SK-N-SH treated with all-trans-retinoic acid at 6 μM for 48 hours (cell line): ENCODE measurements around the gene ABCC1.

Source experiments
- ATAC-seq: fragments of 200-7000 bp; cut with Tn5 transposase; 3 replicates; pipeline ENCODE4 v1.9.1; 2020; ENCODE audit warnings: mild to moderate bottlenecking, moderate library complexity
- ARNTL ChIP-seq: fragments of 450-650 bp; formaldehyde crosslinking; IDR thresholded peaks from 2 replicates; pipeline ENCODE4 v1.5.0; 2020; ENCODE audit warnings: low read depth, mild to moderate bottlenecking, moderate library complexity, borderline replicate concordance
- BACH2 ChIP-seq: fragments of 250-450 bp; sonication (Bioruptor Pico); IDR thresholded peaks from 2 replicates; pipeline ENCODE4 v1.9.0; 2021; ENCODE audit warnings: mild to moderate bottlenecking, borderline replicate concordance
- ESRRG ChIP-seq: fragments of 250-450 bp; sonication (Bioruptor Pico); IDR thresholded peaks from 2 replicates; pipeline ENCODE4 v1.6.1; 2021; ENCODE audit warnings: mild to moderate bottlenecking
- GLIS3 ChIP-seq: fragments of 250-450 bp; sonication (Bioruptor Pico); IDR thresholded peaks from 2 replicates; pipeline ENCODE4 v1.5.0; 2020; ENCODE audit warnings: mild to moderate bottlenecking, moderate library complexity
- ISL1 ChIP-seq: fragments of 250-450 bp; sonication (Bioruptor Pico); IDR thresholded peaks from 2 replicates; pipeline ENCODE4 v2.1.2; 2022; ENCODE audit warnings: mild to moderate bottlenecking, moderate library complexity
- PPARA ChIP-seq: fragments of 250-450 bp; sonication (Bioruptor Pico); IDR thresholded peaks from 2 replicates; pipeline ENCODE4 v1.5.0; 2020; ENCODE audit warnings: mild to moderate bottlenecking, borderline replicate concordance
- RARB ChIP-seq: fragments of 250-450 bp; sonication (Bioruptor Pico); IDR thresholded peaks from 2 replicates; pipeline ENCODE4 v1.8.0; 2021; ENCODE audit warnings: mild to moderate bottlenecking, moderate library complexity
- TCF4 ChIP-seq: fragments of 250-450 bp; sonication (Bioruptor Pico); IDR thresholded peaks from 2 replicates; pipeline ENCODE4 v1.8.0; 2021; ENCODE audit warnings: mild to moderate bottlenecking, moderate library complexity, borderline replicate concordance
- TOX ChIP-seq: fragments of 250-450 bp; sonication (Bioruptor Pico); IDR thresholded peaks from 2 replicates; pipeline ENCODE4 v1.8.0; 2021; ENCODE audit warnings: mild to moderate bottlenecking, moderate library complexity, borderline replicate concordance
- ZC3H10 ChIP-seq: fragments of 250-450 bp; sonication (Bioruptor Pico); IDR thresholded peaks from 2 replicates; pipeline ENCODE4 v1.5.1; 2021; ENCODE audit warnings: mild to moderate bottlenecking, moderate library complexity
- ZFP30 ChIP-seq: fragments of 450-650 bp; formaldehyde crosslinking; IDR thresholded peaks from 2 replicates; pipeline ENCODE4 v1.5.0; 2022; ENCODE audit warnings: mild to moderate bottlenecking, moderate library complexity
- ZNF565 ChIP-seq: fragments of 450-650 bp; formaldehyde crosslinking; conservative IDR thresholded peaks from 2 replicates; pipeline ENCODE4 v1.5.0; 2020; ENCODE audit warnings: low read depth, mild to moderate bottlenecking, moderate library complexity
- ZNF70 ChIP-seq: fragments of 450-650 bp; formaldehyde crosslinking; IDR thresholded peaks from 2 replicates; pipeline ENCODE4 v1.5.0; 2020; ENCODE audit warnings: mild to moderate bottlenecking, moderate library complexity
- ZNF8 ChIP-seq: fragments of 450-650 bp; formaldehyde crosslinking; IDR thresholded peaks from 2 replicates; pipeline ENCODE4 v1.5.0; 2020; ENCODE audit warnings: mild to moderate bottlenecking, moderate library complexity
- TF ChIP-seq, protein P1 (sequence below): fragments of 250-450 bp; sonication (Bioruptor Pico); IDR thresholded peaks from 2 replicates; pipeline ENCODE4 v1.5.0; 2020; ENCODE audit warnings: mild to moderate bottlenecking, moderate library complexity
- TF ChIP-seq, protein P2 (sequence below): fragments of 250-450 bp; sonication (Bioruptor Pico); IDR thresholded peaks from 2 replicates; pipeline ENCODE4 v1.5.1; 2021; ENCODE audit warnings: mild to moderate bottlenecking, moderate library complexity
- TF ChIP-seq, protein P3 (sequence below): fragments of 250-450 bp; sonication (Bioruptor Pico); IDR thresholded peaks from 2 replicates; pipeline ENCODE4 v1.8.0; 2020; ENCODE audit warnings: mild to moderate bottlenecking, moderate library complexity, borderline replicate concordance
- TF ChIP-seq, protein P4 (sequence below): fragments of 250-450 bp; sonication (Bioruptor Pico); IDR thresholded peaks from 2 replicates; pipeline ENCODE4 v1.5.1; 2020; ENCODE audit warnings: low read depth, mild to moderate bottlenecking, moderate library complexity
- TF ChIP-seq, protein P5 (sequence below): fragments of 250-450 bp; sonication (Bioruptor Pico); IDR thresholded peaks from 2 replicates; pipeline ENCODE4 v1.8.0; 2021; ENCODE audit warnings: low read depth, mild to moderate bottlenecking, moderate library complexity, borderline replicate concordance

The ABCC1 gene

DNA sequence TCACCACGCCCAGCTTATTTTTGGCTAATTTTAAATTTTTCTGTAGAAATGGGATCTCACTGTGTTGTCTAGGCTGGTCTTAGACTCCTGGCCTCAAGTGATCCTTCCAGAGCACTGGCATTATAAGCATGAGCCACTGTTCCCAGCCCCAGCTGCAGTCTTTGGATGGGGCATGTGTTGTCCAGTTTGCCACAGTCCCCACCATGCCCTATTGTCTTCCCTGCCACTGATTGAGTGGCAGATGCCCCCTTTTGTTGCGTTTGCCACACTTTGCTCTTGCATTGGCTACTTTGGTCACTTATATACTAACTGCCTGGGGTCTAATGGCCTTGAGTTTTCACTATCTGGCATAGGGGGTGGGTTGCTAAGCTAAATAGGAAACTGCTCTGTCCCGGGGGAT is 60.8 kb downstream of the ABCC1 start:
- TF ChIP-seq ARNTL (no peak), TOX (CRISPR knock-in tag) (no peak), ZC3H10 (CRISPR knock-in tag) (no peak), ZNF70 (CRISPR knock-in tag) (no peak), BACH2 (CRISPR knock-in tag) (no peak), GLIS3 (CRISPR knock-in tag) (no peak), ZNF565 (CRISPR knock-in tag) (no peak), TCF4 (CRISPR knock-in tag) (no peak), ZFP30 (CRISPR knock-in tag) (no peak)
- TF ChIP-seq, protein P1, sequence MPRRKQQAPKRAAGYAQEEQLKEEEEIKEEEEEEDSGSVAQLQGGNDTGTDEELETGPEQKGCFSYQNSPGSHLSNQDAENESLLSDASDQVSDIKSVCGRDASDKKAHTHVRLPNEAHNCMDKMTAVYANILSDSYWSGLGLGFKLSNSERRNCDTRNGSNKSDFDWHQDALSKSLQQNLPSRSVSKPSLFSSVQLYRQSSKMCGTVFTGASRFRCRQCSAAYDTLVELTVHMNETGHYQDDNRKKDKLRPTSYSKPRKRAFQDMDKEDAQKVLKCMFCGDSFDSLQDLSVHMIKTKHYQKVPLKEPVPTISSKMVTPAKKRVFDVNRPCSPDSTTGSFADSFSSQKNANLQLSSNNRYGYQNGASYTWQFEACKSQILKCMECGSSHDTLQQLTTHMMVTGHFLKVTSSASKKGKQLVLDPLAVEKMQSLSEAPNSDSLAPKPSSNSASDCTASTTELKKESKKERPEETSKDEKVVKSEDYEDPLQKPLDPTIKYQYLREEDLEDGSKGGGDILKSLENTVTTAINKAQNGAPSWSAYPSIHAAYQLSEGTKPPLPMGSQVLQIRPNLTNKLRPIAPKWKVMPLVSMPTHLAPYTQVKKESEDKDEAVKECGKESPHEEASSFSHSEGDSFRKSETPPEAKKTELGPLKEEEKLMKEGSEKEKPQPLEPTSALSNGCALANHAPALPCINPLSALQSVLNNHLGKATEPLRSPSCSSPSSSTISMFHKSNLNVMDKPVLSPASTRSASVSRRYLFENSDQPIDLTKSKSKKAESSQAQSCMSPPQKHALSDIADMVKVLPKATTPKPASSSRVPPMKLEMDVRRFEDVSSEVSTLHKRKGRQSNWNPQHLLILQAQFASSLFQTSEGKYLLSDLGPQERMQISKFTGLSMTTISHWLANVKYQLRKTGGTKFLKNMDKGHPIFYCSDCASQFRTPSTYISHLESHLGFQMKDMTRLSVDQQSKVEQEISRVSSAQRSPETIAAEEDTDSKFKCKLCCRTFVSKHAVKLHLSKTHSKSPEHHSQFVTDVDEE (CRISPR knock-in tag), result no peak
- TF ChIP-seq, protein P2, sequence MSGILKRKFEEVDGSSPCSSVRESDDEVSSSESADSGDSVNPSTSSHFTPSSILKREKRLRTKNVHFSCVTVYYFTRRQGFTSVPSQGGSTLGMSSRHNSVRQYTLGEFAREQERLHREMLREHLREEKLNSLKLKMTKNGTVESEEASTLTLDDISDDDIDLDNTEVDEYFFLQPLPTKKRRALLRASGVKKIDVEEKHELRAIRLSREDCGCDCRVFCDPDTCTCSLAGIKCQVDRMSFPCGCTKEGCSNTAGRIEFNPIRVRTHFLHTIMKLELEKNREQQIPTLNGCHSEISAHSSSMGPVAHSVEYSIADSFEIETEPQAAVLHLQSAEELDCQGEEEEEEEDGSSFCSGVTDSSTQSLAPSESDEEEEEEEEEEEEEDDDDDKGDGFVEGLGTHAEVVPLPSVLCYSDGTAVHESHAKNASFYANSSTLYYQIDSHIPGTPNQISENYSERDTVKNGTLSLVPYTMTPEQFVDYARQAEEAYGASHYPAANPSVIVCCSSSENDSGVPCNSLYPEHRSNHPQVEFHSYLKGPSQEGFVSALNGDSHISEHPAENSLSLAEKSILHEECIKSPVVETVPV (CRISPR knock-in tag), result no peak
- TF ChIP-seq, protein P3, sequence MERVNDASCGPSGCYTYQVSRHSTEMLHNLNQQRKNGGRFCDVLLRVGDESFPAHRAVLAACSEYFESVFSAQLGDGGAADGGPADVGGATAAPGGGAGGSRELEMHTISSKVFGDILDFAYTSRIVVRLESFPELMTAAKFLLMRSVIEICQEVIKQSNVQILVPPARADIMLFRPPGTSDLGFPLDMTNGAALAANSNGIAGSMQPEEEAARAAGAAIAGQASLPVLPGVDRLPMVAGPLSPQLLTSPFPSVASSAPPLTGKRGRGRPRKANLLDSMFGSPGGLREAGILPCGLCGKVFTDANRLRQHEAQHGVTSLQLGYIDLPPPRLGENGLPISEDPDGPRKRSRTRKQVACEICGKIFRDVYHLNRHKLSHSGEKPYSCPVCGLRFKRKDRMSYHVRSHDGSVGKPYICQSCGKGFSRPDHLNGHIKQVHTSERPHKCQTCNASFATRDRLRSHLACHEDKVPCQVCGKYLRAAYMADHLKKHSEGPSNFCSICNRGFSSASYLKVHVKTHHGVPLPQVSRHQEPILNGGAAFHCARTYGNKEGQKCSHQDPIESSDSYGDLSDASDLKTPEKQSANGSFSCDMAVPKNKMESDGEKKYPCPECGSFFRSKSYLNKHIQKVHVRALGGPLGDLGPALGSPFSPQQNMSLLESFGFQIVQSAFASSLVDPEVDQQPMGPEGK (CRISPR knock-in tag), result no peak
- TF ChIP-seq, protein P4, sequence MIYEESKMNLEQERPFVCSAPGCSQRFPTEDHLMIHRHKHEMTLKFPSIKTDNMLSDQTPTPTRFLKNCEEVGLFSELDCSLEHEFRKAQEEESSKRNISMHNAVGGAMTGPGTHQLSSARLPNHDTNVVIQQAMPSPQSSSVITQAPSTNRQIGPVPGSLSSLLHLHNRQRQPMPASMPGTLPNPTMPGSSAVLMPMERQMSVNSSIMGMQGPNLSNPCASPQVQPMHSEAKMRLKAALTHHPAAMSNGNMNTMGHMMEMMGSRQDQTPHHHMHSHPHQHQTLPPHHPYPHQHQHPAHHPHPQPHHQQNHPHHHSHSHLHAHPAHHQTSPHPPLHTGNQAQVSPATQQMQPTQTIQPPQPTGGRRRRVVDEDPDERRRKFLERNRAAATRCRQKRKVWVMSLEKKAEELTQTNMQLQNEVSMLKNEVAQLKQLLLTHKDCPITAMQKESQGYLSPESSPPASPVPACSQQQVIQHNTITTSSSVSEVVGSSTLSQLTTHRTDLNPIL (CRISPR knock-in tag), result no peak
- ATAC-seq, result no peak

DNA sequence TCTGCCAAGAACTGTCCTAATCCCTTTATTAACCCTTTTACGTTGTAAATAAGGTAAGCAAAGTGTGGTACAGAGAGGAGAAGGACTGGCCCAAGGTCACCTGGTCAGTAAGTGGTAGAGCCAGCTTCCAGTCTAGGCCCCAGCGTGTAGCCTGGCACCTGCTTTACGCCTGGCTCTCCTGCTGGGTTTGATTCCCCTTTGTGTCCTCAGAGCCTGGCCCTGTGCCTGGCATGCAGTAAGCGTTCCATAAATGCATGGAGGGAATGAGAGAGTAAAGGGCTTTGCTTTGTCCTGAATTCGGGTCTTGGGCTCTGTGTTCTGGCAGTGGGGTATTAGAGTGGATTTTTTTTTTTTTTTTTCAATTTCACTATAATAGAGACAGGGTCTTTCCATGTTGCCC is 62.7 kb downstream of the ABCC1 start:
- TF ChIP-seq ZNF8 (CRISPR knock-in tag) (no peak), BACH2 (CRISPR knock-in tag) (no peak), RARB (CRISPR knock-in tag) (no peak), TCF4 (CRISPR knock-in tag) (no peak), ZNF565 (CRISPR knock-in tag) (no peak), ARNTL (no peak), ESRRG (CRISPR knock-in tag) (no peak), PPARA (CRISPR knock-in tag) (no peak), ISL1 (CRISPR knock-in tag) (no peak), TOX (CRISPR knock-in tag) (no peak), ZNF70 (CRISPR knock-in tag) (no peak)
- TF ChIP-seq, protein P1 (CRISPR knock-in tag), result no peak
- TF ChIP-seq, protein P5, sequence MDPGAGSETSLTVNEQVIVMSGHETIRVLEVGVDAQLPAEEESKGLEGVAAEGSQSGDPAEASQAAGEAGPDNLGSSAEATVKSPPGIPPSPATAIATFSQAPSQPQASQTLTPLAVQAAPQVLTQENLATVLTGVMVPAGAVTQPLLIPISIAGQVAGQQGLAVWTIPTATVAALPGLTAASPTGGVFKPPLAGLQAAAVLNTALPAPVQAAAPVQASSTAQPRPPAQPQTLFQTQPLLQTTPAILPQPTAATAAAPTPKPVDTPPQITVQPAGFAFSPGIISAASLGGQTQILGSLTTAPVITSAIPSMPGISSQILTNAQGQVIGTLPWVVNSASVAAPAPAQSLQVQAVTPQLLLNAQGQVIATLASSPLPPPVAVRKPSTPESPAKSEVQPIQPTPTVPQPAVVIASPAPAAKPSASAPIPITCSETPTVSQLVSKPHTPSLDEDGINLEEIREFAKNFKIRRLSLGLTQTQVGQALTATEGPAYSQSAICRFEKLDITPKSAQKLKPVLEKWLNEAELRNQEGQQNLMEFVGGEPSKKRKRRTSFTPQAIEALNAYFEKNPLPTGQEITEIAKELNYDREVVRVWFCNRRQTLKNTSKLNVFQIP, result no peak
- TF ChIP-seq, protein P3 (CRISPR knock-in tag), result no peak
- ATAC-seq, result no peak
